Measurements from ENCODE around the gene ACBD4.
"Not testable (repeated sequence)": the region's sequence is repeated elsewhere in the genome, so short reads cannot be mapped to it uniquely, and the experiment has no call there.

GRCh38 chr17:45124797-45125122, 10.7 kb upstream of the ACBD4 start:
- not testable (repeated sequence) for TF ChIP-seq CTCF, POLR2A (IDR thresholded peaks at IDR 0.05)

All from prostate gland (tissue), 2 donors.